GM18511 (cell line): ENCODE measurements around the gene COL8A1.

ENCODE experiments used
- ATAC-seq: cut with Tn5 transposase; IDR thresholded peaks from one replicate; pipeline ENCODE4 v1.9.1; 2021; ENCODE audit warnings: mild to moderate bottlenecking, moderate library complexity; ENCODE audit not compliant: unreplicated experiment

The COL8A1 gene

GRCh38 chr3:99637368-99638111 lies 854 bp upstream of the COL8A1 start:
- ATAC-seq: no peak

- no peak for ATAC-seq
Measured at GRCh38 chr3:99639579-99639978, 1.2 kb downstream of the COL8A1 start.

GRCh38 chr3:99640214-99640851 lies 1.9 kb downstream of the COL8A1 start:
- no peak for ATAC-seq

DNA sequence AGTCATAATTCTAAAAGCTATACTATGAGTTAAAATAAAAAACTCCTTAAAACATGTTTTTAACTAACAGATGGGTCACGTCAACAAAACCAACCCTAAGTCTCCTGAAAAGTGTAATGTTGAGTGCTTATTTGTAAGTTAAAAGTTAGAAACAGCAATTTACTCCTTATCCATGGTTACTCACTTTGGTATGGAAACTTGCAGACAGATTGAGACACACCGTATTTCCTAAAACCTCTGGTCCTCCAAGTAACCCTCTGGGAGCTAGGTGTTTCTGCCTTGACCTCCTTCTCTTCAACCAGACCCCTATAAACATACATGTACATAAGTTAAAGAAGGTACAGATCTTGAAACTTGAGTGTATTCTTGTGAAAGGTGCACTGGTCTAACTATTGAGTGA lies 3.1 kb downstream of the COL8A1 start:
- ATAC-seq: no peak

DNA sequence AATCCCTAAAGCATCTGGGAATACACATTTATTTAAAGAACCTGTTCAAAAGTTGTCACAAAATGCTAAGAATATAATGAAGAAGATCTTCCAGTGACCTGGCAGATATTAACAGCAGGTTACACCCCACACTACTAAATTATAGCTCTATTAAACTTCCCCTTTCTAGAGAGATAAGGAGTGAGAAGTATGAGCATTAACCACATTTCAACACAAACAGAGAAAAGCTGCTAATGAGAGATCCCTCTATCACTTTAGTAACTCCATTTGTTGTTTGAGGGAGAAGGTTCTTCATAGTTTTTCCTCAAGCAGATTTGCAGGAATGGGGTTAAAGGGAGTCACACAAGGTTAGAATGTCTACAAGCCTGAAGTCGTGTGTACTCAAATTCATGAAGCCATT lies 3.6 kb downstream of the COL8A1 start:
- ATAC-seq: no peak

GRCh38 chr3:99644017-99644416 lies 5.6 kb downstream of the COL8A1 start:
- no peak for ATAC-seq

DNA sequence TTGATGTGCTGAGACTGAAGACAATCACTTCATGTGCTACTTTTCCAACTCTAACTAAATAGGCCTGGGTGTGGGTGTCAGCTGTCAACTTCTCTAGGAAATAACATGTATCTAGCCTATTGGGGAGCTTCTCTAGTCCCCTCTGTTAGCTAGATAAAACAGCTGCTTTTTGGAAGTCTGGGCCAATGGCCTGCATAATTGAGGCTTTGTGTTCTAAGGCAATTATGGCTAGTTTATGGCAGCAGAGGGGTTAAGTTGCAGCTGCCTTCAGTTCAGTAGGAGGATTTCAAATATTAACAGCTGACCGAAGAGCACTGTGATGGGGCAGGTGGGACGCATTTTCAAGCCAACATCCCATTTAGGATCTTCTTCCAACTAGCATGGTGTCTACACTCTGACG lies 6.4 kb downstream of the COL8A1 start:
- no peak for ATAC-seq

DNA sequence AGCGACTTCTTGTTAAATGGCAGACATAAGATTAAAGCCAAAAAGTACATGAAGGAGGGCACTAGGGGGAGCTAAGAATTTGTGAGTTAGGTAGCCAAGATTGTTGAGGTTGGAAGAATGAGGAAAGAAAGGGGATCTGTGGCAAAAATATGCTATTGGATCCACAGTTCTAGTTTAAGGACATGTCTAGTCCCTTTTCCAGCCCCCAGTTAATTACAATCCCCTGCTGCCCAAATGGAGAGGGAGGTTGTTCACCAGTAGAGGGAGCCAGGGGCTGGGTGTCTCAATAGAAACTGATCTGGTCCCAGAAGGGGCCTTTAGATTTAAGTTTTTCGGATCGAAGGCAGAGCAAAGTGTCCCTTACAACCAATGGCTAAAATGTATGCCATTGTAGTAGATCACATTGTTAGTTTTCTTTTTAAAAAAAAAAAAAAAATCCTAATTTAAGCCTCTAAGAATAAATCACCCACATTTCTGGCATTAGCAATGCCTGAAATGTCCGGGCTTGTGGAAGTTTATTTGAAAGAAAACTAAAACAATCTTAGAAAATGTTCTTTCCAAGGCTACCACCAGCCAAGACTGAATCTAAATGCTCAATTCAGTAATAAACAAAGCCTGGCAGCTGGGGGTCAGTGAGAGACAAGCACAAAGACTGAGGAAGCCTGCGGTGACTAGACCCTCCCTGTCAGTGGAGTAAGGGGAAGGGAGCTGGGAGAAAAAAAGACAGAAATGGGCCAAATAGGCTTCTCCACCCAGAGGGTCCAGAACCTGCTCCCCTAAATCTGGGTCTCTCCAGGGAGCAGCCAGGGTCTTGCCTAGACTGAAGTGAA lies 7.1 kb downstream of the COL8A1 start:
- no peak for ATAC-seq

DNA sequence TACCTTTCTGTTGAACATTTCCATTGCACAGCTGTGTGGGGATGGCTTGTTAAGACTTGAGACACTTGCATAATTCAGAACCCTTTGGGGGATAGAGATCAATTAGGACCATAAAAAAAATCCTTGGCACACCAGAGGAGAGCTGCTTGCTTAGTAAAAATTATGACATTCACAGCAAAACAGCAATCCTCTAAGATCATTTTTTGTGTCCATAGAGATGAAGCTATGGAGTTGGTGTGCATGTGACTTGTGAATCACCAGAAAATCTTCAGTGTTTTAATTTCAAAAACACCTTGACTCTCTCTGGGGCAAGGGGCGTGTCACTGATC lies 7.7 kb downstream of the COL8A1 start:
- no peak for ATAC-seq

- ATAC-seq: no peak
Measured at GRCh38 chr3:99647081-99647480, 8.7 kb downstream of the COL8A1 start.

GRCh38 chr3:99648101-99648500 lies 9.7 kb downstream of the COL8A1 start:
- ATAC-seq: peak; percentile 73

DNA sequence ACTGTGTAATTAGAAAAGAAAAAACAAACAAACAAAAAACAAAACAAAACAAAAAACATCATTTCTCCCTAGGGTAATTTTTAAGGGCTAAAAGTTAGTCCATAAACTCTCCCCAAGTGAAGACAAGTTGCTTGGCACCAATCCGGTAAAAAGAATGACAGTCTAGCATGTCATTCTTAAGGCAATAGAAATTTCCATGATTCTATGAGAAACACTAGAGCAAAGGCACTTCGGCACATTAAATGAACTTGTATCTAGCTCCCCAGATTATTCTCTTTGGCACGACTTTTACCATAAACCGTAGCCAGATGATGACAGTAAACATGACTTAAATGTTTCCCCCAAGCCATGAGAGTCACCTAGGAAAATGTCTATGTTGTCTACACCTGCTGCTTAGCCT lies 10.1 kb downstream of the COL8A1 start:
- ATAC-seq: no peak

- ATAC-seq: no peak
Measured at GRCh38 chr3:99651531-99651930, 13.1 kb downstream of the COL8A1 start.

DNA sequence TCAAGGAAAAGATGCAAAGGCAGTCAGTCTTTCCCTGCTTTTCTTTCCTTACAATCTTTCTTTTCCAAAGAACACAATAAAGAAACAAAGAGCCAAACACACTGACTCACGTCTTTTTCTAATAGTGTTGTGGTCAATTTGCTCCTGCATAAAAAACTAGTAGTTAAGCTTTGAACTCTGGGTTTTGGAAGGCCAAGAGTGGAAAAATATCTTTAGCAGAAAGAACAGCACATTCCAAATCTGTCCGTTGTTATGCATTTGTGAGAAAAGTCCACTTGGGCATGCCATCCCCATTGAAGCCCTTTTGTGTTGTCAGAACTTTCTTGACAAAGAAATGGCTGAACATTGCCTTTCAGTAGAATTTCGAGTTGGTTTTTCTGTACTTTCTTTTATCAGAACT lies 18.2 kb downstream of the COL8A1 start:
- ATAC-seq: no peak

GRCh38 chr3:99658274-99658673 lies 19.9 kb downstream of the COL8A1 start:
- ATAC-seq: no peak

DNA sequence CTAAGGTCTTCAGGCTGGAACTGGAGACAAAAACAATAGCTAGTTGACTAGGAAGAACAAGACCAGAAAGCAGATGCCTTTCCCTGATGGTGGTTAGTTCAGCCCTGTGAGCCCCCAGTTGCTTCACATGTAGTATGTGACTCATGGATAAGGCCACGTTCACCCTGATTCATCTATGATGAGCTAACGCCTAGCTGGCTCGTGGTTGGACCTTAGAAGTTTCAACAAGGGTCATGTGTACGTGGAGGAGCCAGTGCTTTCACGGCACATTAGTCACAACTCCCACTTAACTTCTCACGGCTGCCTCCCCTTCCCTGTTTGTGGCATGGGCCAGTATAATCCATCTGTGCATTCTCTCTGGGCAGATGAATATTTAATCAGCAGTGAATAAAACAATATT lies 20.6 kb downstream of the COL8A1 start:
- ATAC-seq: no peak

DNA sequence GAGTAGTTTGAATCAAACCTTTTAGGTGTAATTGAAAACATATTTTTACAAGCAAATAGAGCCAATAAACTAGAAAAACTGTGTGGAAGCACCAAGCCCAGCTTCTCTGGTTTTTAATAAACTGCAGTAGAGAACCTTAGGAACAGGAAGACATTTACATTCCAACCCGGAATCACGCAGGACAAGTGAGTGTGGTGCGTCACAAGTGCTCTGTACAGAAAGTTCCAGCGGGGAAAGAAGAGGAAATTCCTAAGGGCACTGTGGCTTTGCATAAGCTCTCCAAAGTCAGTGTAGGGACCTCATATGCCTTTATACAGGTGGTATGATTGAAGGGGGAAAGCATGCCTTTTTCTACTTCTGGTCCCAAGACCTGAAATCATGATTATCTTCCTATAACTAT lies 21.6 kb downstream of the COL8A1 start:
- no peak for ATAC-seq

DNA sequence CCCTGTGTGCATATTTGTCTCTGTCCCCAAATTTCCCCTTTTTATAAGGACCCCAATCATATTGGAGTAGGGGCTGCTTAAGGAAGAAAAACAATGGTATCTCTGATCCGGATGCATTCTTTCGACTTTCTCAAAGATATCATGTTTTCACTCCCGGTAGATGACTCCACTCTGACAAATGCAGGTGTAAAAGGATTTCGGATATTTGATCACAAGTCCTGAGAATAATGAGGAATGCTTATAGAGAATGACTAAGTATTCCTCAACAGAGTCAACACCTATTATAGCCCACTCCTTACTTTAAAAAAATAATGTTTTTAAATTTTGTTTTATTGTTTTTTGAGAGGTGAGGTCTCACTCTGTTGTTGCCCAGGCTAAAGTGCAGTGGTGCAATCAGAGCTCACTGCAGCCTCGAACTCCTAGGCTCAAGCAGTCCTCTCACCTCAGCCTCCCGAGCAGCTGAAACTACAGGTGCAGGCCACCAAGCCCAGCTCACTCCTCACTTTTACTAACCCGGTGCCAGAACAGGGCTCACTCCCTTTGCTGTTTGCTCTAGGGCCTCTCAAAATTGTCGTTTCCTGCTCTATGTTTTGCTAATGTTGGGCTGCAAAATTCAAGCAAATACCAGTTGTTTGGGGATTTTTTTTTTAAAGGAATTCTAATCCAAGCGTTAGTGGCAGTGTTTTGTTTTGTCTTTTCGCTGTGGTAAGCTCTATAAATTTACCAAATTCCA lies 24.6 kb downstream of the COL8A1 start:
- no peak for ATAC-seq

- ATAC-seq: no peak
Measured at GRCh38 chr3:99663977-99664376, 25.6 kb downstream of the COL8A1 start.

- no peak for ATAC-seq
Measured at GRCh38 chr3:99665017-99665416, 26.6 kb downstream of the COL8A1 start.

GRCh38 chr3:99666201-99666600 lies 27.8 kb downstream of the COL8A1 start:
- ATAC-seq: no peak
